ENCODE measurements around the gene PCDHGA3.
"Not testable (repeated sequence)": the region's sequence is repeated elsewhere in the genome, so short reads cannot be mapped to it uniquely, and the experiment has no call there.

GRCh38 chr5:141332571-141332970 lies 11.1 kb upstream of the PCDHGA3 start:
- TF ChIP-seq CTCF, EP300 (IDR thresholded peaks at IDR 0.05): not testable (repeated sequence)

All from sigmoid colon (tissue), 4 donors.